ENCODE results near the gene GFRA4. TPM values are rescaled to one million over a fixed set of nuclear protein-coding genes. Genes with fewer than 3 reads are reported as not detected.

GFRA4 gene
- total and polyA plus RNA-seq, 12 donors: not detected

- Histone ChIP-seq H3K9me3 (replicated peaks in 1 of 3) (no peaks in the 10 kb centered on the region), H3K36me3 (replicated peaks in 1 of 2) (no peaks in the 10 kb centered on the region), H3K4me3 (no peak overlapping the region), H3K27me3 (no peaks in the 10 kb centered on the region), H3K4me1 (replicated peaks in 1 of 2) (no peaks in the 10 kb centered on the region), H3K27ac (no peak overlapping the region)
- intact Hi-C loops (cut with DNase I): no loop called here
- DNase-seq: no peak
- TF ChIP-seq, protein P1, sequence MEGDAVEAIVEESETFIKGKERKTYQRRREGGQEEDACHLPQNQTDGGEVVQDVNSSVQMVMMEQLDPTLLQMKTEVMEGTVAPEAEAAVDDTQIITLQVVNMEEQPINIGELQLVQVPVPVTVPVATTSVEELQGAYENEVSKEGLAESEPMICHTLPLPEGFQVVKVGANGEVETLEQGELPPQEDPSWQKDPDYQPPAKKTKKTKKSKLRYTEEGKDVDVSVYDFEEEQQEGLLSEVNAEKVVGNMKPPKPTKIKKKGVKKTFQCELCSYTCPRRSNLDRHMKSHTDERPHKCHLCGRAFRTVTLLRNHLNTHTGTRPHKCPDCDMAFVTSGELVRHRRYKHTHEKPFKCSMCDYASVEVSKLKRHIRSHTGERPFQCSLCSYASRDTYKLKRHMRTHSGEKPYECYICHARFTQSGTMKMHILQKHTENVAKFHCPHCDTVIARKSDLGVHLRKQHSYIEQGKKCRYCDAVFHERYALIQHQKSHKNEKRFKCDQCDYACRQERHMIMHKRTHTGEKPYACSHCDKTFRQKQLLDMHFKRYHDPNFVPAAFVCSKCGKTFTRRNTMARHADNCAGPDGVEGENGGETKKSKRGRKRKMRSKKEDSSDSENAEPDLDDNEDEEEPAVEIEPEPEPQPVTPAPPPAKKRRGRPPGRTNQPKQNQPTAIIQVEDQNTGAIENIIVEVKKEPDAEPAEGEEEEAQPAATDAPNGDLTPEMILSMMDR (IDR thresholded peaks at IDR 0.05): peak in 2 of 6 experiments; percentile 9 to 17
- no peak for TF ChIP-seq POLR2A (IDR thresholded peaks at IDR 0.05)
- 72 to 88% (median 83%) methylated on average over 7 of the region's 7 CpGs for WGBS, 4 donors
Measured at GRCh38 chr20:3632311-3633004, 30.7 kb downstream of the GFRA4 start.

DNA sequence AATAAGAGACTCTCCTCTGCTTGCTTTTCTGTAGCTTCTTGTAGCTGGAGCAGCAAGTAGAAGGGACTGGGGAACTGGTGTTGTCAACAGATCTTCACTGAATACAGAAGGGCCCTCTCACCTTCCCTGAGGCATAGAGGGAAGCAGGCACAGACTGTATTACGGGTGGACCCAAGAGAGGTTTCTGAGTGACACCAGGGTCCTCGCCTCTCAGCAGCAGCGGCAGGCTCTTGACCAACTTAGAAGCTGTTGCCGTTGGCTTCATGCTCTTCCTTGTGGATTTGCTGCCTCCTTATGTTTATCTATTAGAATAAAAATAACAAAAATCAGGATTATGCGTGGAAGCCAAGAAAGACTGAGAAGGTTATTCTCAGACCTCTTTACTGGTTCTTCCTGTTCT lies 31.7 kb downstream of the GFRA4 start:
- no peak for TF ChIP-seq POLR2A (IDR thresholded peaks at IDR 0.05)
- TF ChIP-seq, protein P1 (IDR thresholded peaks at IDR 0.05): no peak
- Histone ChIP-seq H3K27ac (no peak overlapping the region), H3K9me3 (replicated peaks in 1 of 3) (no peaks in the 10 kb centered on the region), H3K4me3 (no peak overlapping the region), H3K4me1 (replicated peaks in 1 of 2) (no peaks in the 10 kb centered on the region), H3K27me3 (no peaks in the 10 kb centered on the region), H3K36me3 (replicated peaks in 1 of 2) (peaks cover 0 to 7% of the 10 kb centered on the region in 2 donors)
- WGBS, 4 donors: 82 to 92% (median 87%) methylated on average over 5 of the region's 5 CpGs
- intact Hi-C loops (cut with DNase I): no loop called here
- DNase-seq: no peak

GRCh38 chr20:3630429-3630828 lies 32.8 kb downstream of the GFRA4 start:
- no peak overlapping the region for H3K4me3 ChIP-seq
- intact Hi-C loops (cut with DNase I): no loop called here
- no peaks in the 10 kb centered on the region for H3K27me3 ChIP-seq
- TF ChIP-seq, protein P1 (IDR thresholded peaks at IDR 0.05): no peak
- no peak for TF ChIP-seq POLR2A (IDR thresholded peaks at IDR 0.05)
- no peak for DNase-seq
- no peaks in the 10 kb centered on the region for H3K9me3 ChIP-seq (replicated peaks in 1 of 3)
- H3K27ac ChIP-seq: no peak overlapping the region
- H3K4me1 ChIP-seq (replicated peaks in 1 of 2): no peaks in the 10 kb centered on the region
- peaks cover 0 to 9% of the 10 kb centered on the region in 2 donors for H3K36me3 ChIP-seq (replicated peaks in 1 of 2)
- 91 to 96% (median 92%) methylated on average over 8 of the region's 8 CpGs for WGBS, 4 donors

- TF ChIP-seq, protein P1 (IDR thresholded peaks at IDR 0.05): no peak
- no peak for TF ChIP-seq POLR2A (IDR thresholded peaks at IDR 0.05)
- Histone ChIP-seq H3K4me1 (replicated peaks in 1 of 2) (no peaks in the 10 kb centered on the region), H3K27me3 (no peaks in the 10 kb centered on the region), H3K27ac (no peak overlapping the region), H3K4me3 (no peak overlapping the region), H3K9me3 (replicated peaks in 1 of 3) (no peaks in the 10 kb centered on the region), H3K36me3 (replicated peaks in 1 of 2) (peaks cover 0 to 9% of the 10 kb centered on the region in 2 donors)
- no peak for DNase-seq
- intact Hi-C loops (cut with DNase I): no loop called here
- 87 to 95% (median 92%) methylated on average over 2 of the region's 2 CpGs for WGBS, 4 donors
Measured at GRCh38 chr20:3629893-3630292, 33.3 kb downstream of the GFRA4 start.

Measured in adrenal gland (tissue), 12 donors.